ENCODE data around the gene RBBP6.

The RBBP6 gene

GRCh38 chr16:24507959-24508480 is 31.3 kb upstream of the RBBP6 start:
- Histone ChIP-seq H3K27me3 (ENCODE audit: control insufficient read depth, insufficient read depth, low read length) (peaks cover 5% of the 10 kb centered on the region; the same call in 1 of the 2 replicates), H3K9me3 (ENCODE audit: control insufficient read depth, insufficient read depth, low read depth, low read length) (peaks cover 4% of the 10 kb centered on the region; the same call in 1 of the 2 replicates), H3K27ac (ENCODE audit: low read depth, low read length) (no peak overlapping the region), H3K4me1 (ENCODE audit: control insufficient read depth, insufficient read depth, low read length) (no peaks in the 10 kb centered on the region), H3K9ac (ENCODE audit: low read length) (no peak overlapping the region), H3K4me3 (ENCODE audit: low read depth, low read length) (no peak overlapping the region), H3K36me3 (ENCODE audit: control insufficient read depth, insufficient read depth, low read length) (no peaks in the 10 kb centered on the region)

GRCh38 chr16:24508614-24509013 is 30.8 kb upstream of the RBBP6 start:
- Histone ChIP-seq H3K4me3 (ENCODE audit: low read depth, low read length) (no peak overlapping the region), H3K4me1 (ENCODE audit: control insufficient read depth, insufficient read depth, low read length) (no peaks in the 10 kb centered on the region), H3K27ac (ENCODE audit: low read depth, low read length) (no peak overlapping the region), H3K27me3 (ENCODE audit: control insufficient read depth, insufficient read depth, low read length) (peaks cover 5% of the 10 kb centered on the region; the same call in 1 of the 2 replicates), H3K9me3 (ENCODE audit: control insufficient read depth, insufficient read depth, low read depth, low read length) (peaks cover 4% of the 10 kb centered on the region; the same call in 1 of the 2 replicates), H3K9ac (ENCODE audit: low read length) (no peak overlapping the region), H3K36me3 (ENCODE audit: control insufficient read depth, insufficient read depth, low read length) (no peaks in the 10 kb centered on the region)

- Histone ChIP-seq H3K9me3 (ENCODE audit: control insufficient read depth, insufficient read depth, low read depth, low read length) (peaks cover 4% of the 10 kb centered on the region; the same call in 1 of the 2 replicates), H3K9ac (ENCODE audit: low read length) (no peak overlapping the region), H3K36me3 (ENCODE audit: control insufficient read depth, insufficient read depth, low read length) (no peaks in the 10 kb centered on the region), H3K4me1 (ENCODE audit: control insufficient read depth, insufficient read depth, low read length) (no peaks in the 10 kb centered on the region), H3K27me3 (ENCODE audit: control insufficient read depth, insufficient read depth, low read length) (peaks cover 5% of the 10 kb centered on the region; the same call in 1 of the 2 replicates), H3K4me3 (ENCODE audit: low read depth, low read length) (no peak overlapping the region), H3K27ac (ENCODE audit: low read depth, low read length) (no peak overlapping the region)
Measured at GRCh38 chr16:24509536-24509935, 29.8 kb upstream of the RBBP6 start.

GRCh38 chr16:24511174-24511573 is 28.2 kb upstream of the RBBP6 start:
- Histone ChIP-seq H3K9me3 (ENCODE audit: control insufficient read depth, insufficient read depth, low read depth, low read length) (peaks cover 4% of the 10 kb centered on the region; the same call in 1 of the 2 replicates), H3K9ac (ENCODE audit: low read length) (no peak overlapping the region)

GRCh38 chr16:24511792-24512191 is 27.6 kb upstream of the RBBP6 start:
- Histone ChIP-seq H3K9ac (ENCODE audit: low read length) (no peak overlapping the region), H3K27me3 (ENCODE audit: control insufficient read depth, insufficient read depth, low read length) (no peaks in the 10 kb centered on the region), H3K9me3 (ENCODE audit: control insufficient read depth, insufficient read depth, low read depth, low read length) (peaks cover 4% of the 10 kb centered on the region; the same call in 1 of the 2 replicates), H3K4me1 (ENCODE audit: control insufficient read depth, insufficient read depth, low read length) (no peaks in the 10 kb centered on the region), H3K36me3 (ENCODE audit: control insufficient read depth, insufficient read depth, low read length) (no peaks in the 10 kb centered on the region), H3K4me3 (ENCODE audit: low read depth, low read length) (no peak overlapping the region), H3K27ac (ENCODE audit: low read depth, low read length) (no peak overlapping the region)

More at GRCh38 chr16:24511174-24511573, 28.2 kb upstream of the RBBP6 start:
- Histone ChIP-seq H3K4me1 (ENCODE audit: control insufficient read depth, insufficient read depth, low read length) (no peaks in the 10 kb centered on the region), H3K27me3 (ENCODE audit: control insufficient read depth, insufficient read depth, low read length) (no peaks in the 10 kb centered on the region), H3K4me3 (ENCODE audit: low read depth, low read length) (no peak overlapping the region), H3K36me3 (ENCODE audit: control insufficient read depth, insufficient read depth, low read length) (no peaks in the 10 kb centered on the region), H3K27ac (ENCODE audit: low read depth, low read length) (no peak overlapping the region)

- Histone ChIP-seq H3K36me3 (ENCODE audit: control insufficient read depth, insufficient read depth, low read length) (no peaks in the 10 kb centered on the region), H3K27me3 (ENCODE audit: control insufficient read depth, insufficient read depth, low read length) (no peaks in the 10 kb centered on the region), H3K27ac (ENCODE audit: low read depth, low read length) (no peak overlapping the region), H3K9ac (ENCODE audit: low read length) (no peak overlapping the region), H3K4me3 (ENCODE audit: low read depth, low read length) (no peak overlapping the region), H3K9me3 (ENCODE audit: control insufficient read depth, insufficient read depth, low read depth, low read length) (no peaks in the 10 kb centered on the region), H3K4me1 (ENCODE audit: control insufficient read depth, insufficient read depth, low read length) (no peaks in the 10 kb centered on the region)
Measured at GRCh38 chr16:24514096-24514495, 25.3 kb upstream of the RBBP6 start.

- H3K9ac ChIP-seq (ENCODE audit: low read length) = no peak overlapping the region
- H3K36me3 ChIP-seq (ENCODE audit: control insufficient read depth, insufficient read depth, low read length) = no peaks in the 10 kb centered on the region
Measured at GRCh38 chr16:24515186-24515585, 24.2 kb upstream of the RBBP6 start.

GRCh38 chr16:24516900-24517669 is 22.3 kb upstream of the RBBP6 start:
- H3K9ac ChIP-seq (ENCODE audit: low read length) = no peak overlapping the region
- H3K4me1 ChIP-seq (ENCODE audit: control insufficient read depth, insufficient read depth, low read length) = no peaks in the 10 kb centered on the region
- H3K27me3 ChIP-seq (ENCODE audit: control insufficient read depth, insufficient read depth, low read length) = no peaks in the 10 kb centered on the region
- H3K27ac ChIP-seq (ENCODE audit: low read depth, low read length) = no peak overlapping the region
- H3K4me3 ChIP-seq (ENCODE audit: low read depth, low read length) = no peak overlapping the region
- H3K36me3 ChIP-seq (ENCODE audit: control insufficient read depth, insufficient read depth, low read length) = no peaks in the 10 kb centered on the region
- no peaks in the 10 kb centered on the region for H3K9me3 ChIP-seq (ENCODE audit: control insufficient read depth, insufficient read depth, low read depth, low read length)

More at GRCh38 chr16:24515186-24515585, 24.2 kb upstream of the RBBP6 start:
- H3K4me1 ChIP-seq (ENCODE audit: control insufficient read depth, insufficient read depth, low read length) = no peaks in the 10 kb centered on the region
- no peak overlapping the region for H3K4me3 ChIP-seq (ENCODE audit: low read depth, low read length)
- no peaks in the 10 kb centered on the region for H3K9me3 ChIP-seq (ENCODE audit: control insufficient read depth, insufficient read depth, low read depth, low read length)
- no peaks in the 10 kb centered on the region for H3K27me3 ChIP-seq (ENCODE audit: control insufficient read depth, insufficient read depth, low read length)
- no peak overlapping the region for H3K27ac ChIP-seq (ENCODE audit: low read depth, low read length)

GRCh38 chr16:24518498-24518897 is 20.9 kb upstream of the RBBP6 start:
- H3K36me3 ChIP-seq (ENCODE audit: control insufficient read depth, insufficient read depth, low read length) = no peaks in the 10 kb centered on the region
- H3K4me3 ChIP-seq (ENCODE audit: low read depth, low read length) = no peak overlapping the region
- H3K4me1 ChIP-seq (ENCODE audit: control insufficient read depth, insufficient read depth, low read length) = no peaks in the 10 kb centered on the region
- H3K9ac ChIP-seq (ENCODE audit: low read length) = no peak overlapping the region
- no peak overlapping the region for H3K27ac ChIP-seq (ENCODE audit: low read depth, low read length)
- H3K9me3 ChIP-seq (ENCODE audit: control insufficient read depth, insufficient read depth, low read depth, low read length) = no peaks in the 10 kb centered on the region
- no peaks in the 10 kb centered on the region for H3K27me3 ChIP-seq (ENCODE audit: control insufficient read depth, insufficient read depth, low read length)

- Histone ChIP-seq H3K9ac (ENCODE audit: low read length) (no peak overlapping the region), H3K4me1 (ENCODE audit: control insufficient read depth, insufficient read depth, low read length) (no peaks in the 10 kb centered on the region; the same call in 1 of the 2 replicates), H3K4me3 (ENCODE audit: low read depth, low read length) (no peak overlapping the region), H3K36me3 (ENCODE audit: control insufficient read depth, insufficient read depth, low read length) (no peaks in the 10 kb centered on the region), H3K9me3 (ENCODE audit: control insufficient read depth, insufficient read depth, low read depth, low read length) (no peaks in the 10 kb centered on the region), H3K27me3 (ENCODE audit: control insufficient read depth, insufficient read depth, low read length) (no peaks in the 10 kb centered on the region), H3K27ac (ENCODE audit: low read depth, low read length) (no peak overlapping the region)
Measured at GRCh38 chr16:24520983-24521382, 18.4 kb upstream of the RBBP6 start.

GRCh38 chr16:24522751-24523150 is 16.6 kb upstream of the RBBP6 start:
- no peak overlapping the region for H3K27ac ChIP-seq (ENCODE audit: low read depth, low read length)
- no peaks in the 10 kb centered on the region; the same call in 1 of the 2 replicates for H3K4me1 ChIP-seq (ENCODE audit: control insufficient read depth, insufficient read depth, low read length)
- H3K9me3 ChIP-seq (ENCODE audit: control insufficient read depth, insufficient read depth, low read depth, low read length) = no peaks in the 10 kb centered on the region
- H3K36me3 ChIP-seq (ENCODE audit: control insufficient read depth, insufficient read depth, low read length) = no peaks in the 10 kb centered on the region
- H3K9ac ChIP-seq (ENCODE audit: low read length) = no peak overlapping the region
- H3K27me3 ChIP-seq (ENCODE audit: control insufficient read depth, insufficient read depth, low read length) = no peaks in the 10 kb centered on the region
- no peak overlapping the region for H3K4me3 ChIP-seq (ENCODE audit: low read depth, low read length)
